Naive B cell (primary cell): ENCODE data around the gene RASD2. TPM values are rescaled to one million over a fixed set of nuclear protein-coding genes. Genes with fewer than 3 reads are reported as not detected.

Experiments used
- ATAC-seq, 2 donors: fragments of 150-1000 bp; cut with Tn5 transposase; 2 replicates each; pipeline ENCODE4 v1.10.0; 2021; ENCODE audit warnings: low read depth in 2 of 2, mild to moderate bottlenecking in 2 of 2, moderate library complexity in 2 of 2
- DNase-seq: peaks from one replicate; pipeline ENCODE4 v3.0.0; 2022
- H3K27ac Mint-ChIP-seq, 6 donors: one replicate each; pipeline ENCODE4 v1.8.0; 2020 to 2022; ENCODE audit warnings: mild to moderate bottlenecking in 6 of 6, mixed read lengths in 6 of 6, moderate library complexity in 5 of 6, inconsistent platforms in 2 of 6
- H3K27me3 Mint-ChIP-seq, 3 donors: one replicate each; pipeline ENCODE4 v1.8.0; 2021 to 2022; ENCODE audit warnings: mixed read lengths in 3 of 3, mild to moderate bottlenecking in 1 of 3
- H3K36me3 Mint-ChIP-seq, 2 donors: one replicate each; pipeline ENCODE4 v1.8.0; 2020 to 2022; ENCODE audit warnings: mixed read lengths in 2 of 2, inconsistent platforms in 1 of 2, mild to moderate bottlenecking in 1 of 2
- H3K4me1 Mint-ChIP-seq, 3 donors: one replicate each; pipeline ENCODE4 v1.8.0; 2020 to 2022; ENCODE audit warnings: mixed read lengths in 3 of 3, inconsistent platforms in 1 of 3, mild to moderate bottlenecking in 1 of 3, moderate library complexity in 1 of 3
- H3K4me3 Mint-ChIP-seq, 8 donors: one replicate each; pipeline ENCODE4 v1.8.0; 2020 to 2022; ENCODE audit warnings: mild to moderate bottlenecking in 8 of 8, mixed read lengths in 8 of 8, moderate library complexity in 8 of 8, inconsistent platforms in 2 of 8
- H3K9me3 Mint-ChIP-seq, 7 donors: one replicate each; pipeline ENCODE4 v1.8.0; 2020 to 2022; ENCODE audit warnings: mixed read lengths in 7 of 7, mild to moderate bottlenecking in 5 of 7, inconsistent platforms in 2 of 7, moderate library complexity in 1 of 7
- polyA plus RNA-seq, 6 donors: library from polyadenylated mRNA; unstranded; fragments of 300-500 nt; fragmentation: Illumina TruSeq; gene quantifications; one replicate each; pipeline ENCODE4 v1.2.3, GENCODE V29; 2021; ENCODE audit warnings: low read depth in 6 of 6

RASD2 gene
- polyA plus RNA-seq, 6 donors from 2014 or later: not detected

- H3K4me1 Mint-ChIP-seq: peaks cover 5 to 6% (median 5%) of the 10 kb centered on the region in 3 donors
- no peak overlapping the region for H3K27ac Mint-ChIP-seq
Observed at GRCh38 chr22:35578836-35579575, 38.4 kb downstream of the RASD2 start.

GRCh38 chr22:35580351-35581022 is 39.9 kb downstream of the RASD2 start:
- Mint-ChIP-seq H3K9me3 (peaks cover 0 to 6% (median 0%) of the 10 kb centered on the region in 7 donors), H3K27me3 (peaks cover 0 to 17% (median 15%) of the 10 kb centered on the region in 3 donors), H3K36me3 (no peaks in the 10 kb centered on the region), H3K4me3 (no peak overlapping the region), H3K27ac (no peak overlapping the region), H3K4me1 (peaks cover 5 to 6% (median 5%) of the 10 kb centered on the region in 3 donors)
- DNase-seq (no peak), ATAC-seq (no peak)

More at GRCh38 chr22:35578836-35579575, 38.4 kb downstream of the RASD2 start:
- peaks cover 0 to 23% (median 15%) of the 10 kb centered on the region in 3 donors for H3K27me3 Mint-ChIP-seq
- ATAC-seq (no peak), DNase-seq (no peak)
- H3K36me3 Mint-ChIP-seq: no peaks in the 10 kb centered on the region
- no peak overlapping the region for H3K4me3 Mint-ChIP-seq
- peaks cover 0 to 6% (median 0%) of the 10 kb centered on the region in 7 donors for H3K9me3 Mint-ChIP-seq

GRCh38 chr22:35581023-35581413 is 40.4 kb downstream of the RASD2 start:
- Mint-ChIP-seq H3K4me3 (no peak overlapping the region), H3K4me1 (peaks cover 5 to 6% (median 5%) of the 10 kb centered on the region in 3 donors), H3K27me3 (peaks cover 0 to 20% (median 11%) of the 10 kb centered on the region in 3 donors), H3K27ac (peak overlapping the region in 2 of 6 donors; percentile 12 to 56), H3K9me3 (peaks cover 0 to 6% (median 0%) of the 10 kb centered on the region in 7 donors), H3K36me3 (no peaks in the 10 kb centered on the region)
- DNase-seq (no peak), ATAC-seq (no peak)

- Mint-ChIP-seq H3K4me3 (no peak overlapping the region), H3K27me3 (peaks cover 0 to 20% (median 10%) of the 10 kb centered on the region in 3 donors), H3K9me3 (peaks cover 0 to 6% (median 0%) of the 10 kb centered on the region in 7 donors), H3K36me3 (no peaks in the 10 kb centered on the region), H3K27ac (peak overlapping the region in 1 of 6 donors; percentile 58), H3K4me1 (peaks cover 5 to 6% (median 5%) of the 10 kb centered on the region in 3 donors)
- DNase-seq (no peak), ATAC-seq (no peak)
Observed at GRCh38 chr22:35582218-35582860, 41.7 kb downstream of the RASD2 start.

- ATAC-seq: peak; percentile 55 to 70
- Mint-ChIP-seq H3K27me3 (peaks cover 0 to 14% (median 10%) of the 10 kb centered on the region in 3 donors), H3K36me3 (no peaks in the 10 kb centered on the region)
Observed at GRCh38 chr22:35582861-35583670, 42.4 kb downstream of the RASD2 start.

GRCh38 chr22:35586771-35587170 is 46.1 kb downstream of the RASD2 start:
- no peaks in the 10 kb centered on the region for H3K36me3 Mint-ChIP-seq
- ATAC-seq: no peak
- peaks cover 6 to 20% (median 10%) of the 10 kb centered on the region in 3 donors for H3K27me3 Mint-ChIP-seq
- H3K27ac Mint-ChIP-seq: peak overlapping the region in 1 of 6 donors; percentile 32
- H3K4me3 Mint-ChIP-seq: no peak overlapping the region
- no peaks in the 10 kb centered on the region for H3K9me3 Mint-ChIP-seq
- no peak for DNase-seq
- peaks cover 0 to 6% (median 5%) of the 10 kb centered on the region in 3 donors for H3K4me1 Mint-ChIP-seq

More at GRCh38 chr22:35582861-35583670, 42.4 kb downstream of the RASD2 start:
- H3K27ac Mint-ChIP-seq: peak overlapping the region in 1 of 6 donors; percentile 62
- no peak overlapping the region for H3K4me3 Mint-ChIP-seq
- peaks cover 0 to 6% (median 5%) of the 10 kb centered on the region in 3 donors for H3K4me1 Mint-ChIP-seq
- peak; percentile 51 for DNase-seq
- peaks cover 0 to under 1% (median 0%) of the 10 kb centered on the region in 7 donors for H3K9me3 Mint-ChIP-seq

- Mint-ChIP-seq H3K4me1 (peaks cover 0 to 6% (median 5%) of the 10 kb centered on the region in 3 donors), H3K9me3 (no peaks in the 10 kb centered on the region), H3K4me3 (no peak overlapping the region), H3K27ac (no peak overlapping the region), H3K36me3 (no peaks in the 10 kb centered on the region), H3K27me3 (peaks cover 6 to 21% (median 15%) of the 10 kb centered on the region in 3 donors)
- DNase-seq (no peak), ATAC-seq (no peak)
Observed at GRCh38 chr22:35587447-35587870, 46.8 kb downstream of the RASD2 start.

GRCh38 chr22:35587896-35588295 is 47.3 kb downstream of the RASD2 start:
- Mint-ChIP-seq H3K4me3 (no peak overlapping the region), H3K27ac (peak overlapping the region in 1 of 6 donors; percentile 33), H3K27me3 (peaks cover 6 to 26% (median 19%) of the 10 kb centered on the region in 3 donors), H3K4me1 (peaks cover 0 to 6% (median 5%) of the 10 kb centered on the region in 3 donors), H3K36me3 (no peaks in the 10 kb centered on the region), H3K9me3 (no peaks in the 10 kb centered on the region)
- ATAC-seq (no peak), DNase-seq (no peak)

- Mint-ChIP-seq H3K4me1 (no peaks in the 10 kb centered on the region), H3K27me3 (peaks cover 6 to 32% (median 31%) of the 10 kb centered on the region in 3 donors), H3K9me3 (no peaks in the 10 kb centered on the region), H3K27ac (no peak overlapping the region), H3K4me3 (no peak overlapping the region), H3K36me3 (no peaks in the 10 kb centered on the region)
- ATAC-seq (no peak), DNase-seq (no peak)
Observed at GRCh38 chr22:35589071-35589755, 48.6 kb downstream of the RASD2 start.

GRCh38 chr22:35589756-35590093 is 49.1 kb downstream of the RASD2 start:
- Mint-ChIP-seq H3K36me3 (no peaks in the 10 kb centered on the region), H3K4me3 (no peak overlapping the region), H3K4me1 (no peaks in the 10 kb centered on the region), H3K9me3 (no peaks in the 10 kb centered on the region), H3K27me3 (peaks cover 6 to 32% (median 31%) of the 10 kb centered on the region in 3 donors), H3K27ac (no peak overlapping the region)
- ATAC-seq (no peak), DNase-seq (no peak)

- Mint-ChIP-seq H3K27ac (peak overlapping the region in 1 of 6 donors; percentile 44), H3K4me3 (no peak overlapping the region), H3K36me3 (no peaks in the 10 kb centered on the region), H3K9me3 (peaks cover 0 to 2% (median 0%) of the 10 kb centered on the region in 7 donors), H3K4me1 (no peaks in the 10 kb centered on the region), H3K27me3 (peaks cover 6 to 31% (median 25%) of the 10 kb centered on the region in 3 donors)
- ATAC-seq: no peak
- no peak for DNase-seq
Observed at GRCh38 chr22:35590634-35591295, 50.1 kb downstream of the RASD2 start.
